ENCODE results near the gene XIRP2. TPM values are rescaled to one million over a fixed set of nuclear protein-coding genes. Genes with fewer than 3 reads are reported as not detected.
A peak's percentile ranks its signal among the peaks of the same experiment; 100 is the strongest.

The XIRP2 gene
- total and polyA plus RNA-seq, 7 experiments from 2014 or later = not detected

GRCh38 chr2:167279810-167280209 is 391.5 kb downstream of the XIRP2 start:
- H3K9me3 ChIP-seq (ENCODE audit: control insufficient read depth in 2 of 3, low read length in 3 of 3) = no peaks in the 10 kb centered on the region
- ATAC-seq = no peak
- POLR2A ChIA-PET = no interaction called here
- Mint-ChIP-seq H3K27ac (no peak overlapping the region), H3K4me1 (no peaks in the 10 kb centered on the region), H3K4me3 (no peak overlapping the region), H3K9me3 (peaks cover 0 to 3% (median 0%) of the 10 kb centered on the region in 11 donors), H3K27me3 (peaks cover 0 to 20% (median 2%) of the 10 kb centered on the region in 5 donors), H3K36me3 (no peaks in the 10 kb centered on the region)
- peaks cover 0 to 4% of the 10 kb centered on the region in 2 donors for H3K27me3 ChIP-seq (ENCODE audit: control insufficient read depth in 2 of 2, insufficient read depth in 2 of 2, low read length in 2 of 2)
- intact Hi-C loops (cut with micrococcal nuclease) = no loop called here
- no peak overlapping the region for H3K27ac ChIP-seq (ENCODE audit: low read depth, low read length)
- CTCF ChIA-PET = no interaction called here
- H3K36me3 ChIP-seq (ENCODE audit: control insufficient read depth in 2 of 3, insufficient read depth in 3 of 3, low read length in 3 of 3) = no peaks in the 10 kb centered on the region
- no peaks in the 10 kb centered on the region for H3K4me1 ChIP-seq (ENCODE audit: control insufficient read depth in 2 of 2, insufficient read depth in 2 of 2, low read length in 2 of 2)
- no peak overlapping the region for H3K4me3 ChIP-seq (ENCODE audit: low read length)
- no peak for DNase-seq

GRCh38 chr2:167287212-167287611 is 398.9 kb downstream of the XIRP2 start:
- POLR2A ChIA-PET = interaction anchor here (0.6 kb wide), 1 partner anchor 696 kb away, joined by 3 read pairs; no protein-coding TSS in a partner anchor
- no peak for ATAC-seq
- H3K27me3 Mint-ChIP-seq = peaks cover 24 to 43% (median 27%) of the 10 kb centered on the region in 5 donors

GRCh38 chr2:167289651-167290410 is 401.6 kb downstream of the XIRP2 start:
- no peak for DNase-seq
- no peak for ATAC-seq
- intact Hi-C loops (cut with micrococcal nuclease) = loop anchor here in 1 of 2 donors (10.0 kb wide), 2 partner anchors 825 to 1165 kb away; partner anchors contain the start of gene CERS6
- H3K27ac Mint-ChIP-seq = no peak overlapping the region
- Histone ChIP-seq H3K36me3 (ENCODE audit: control insufficient read depth in 2 of 3, insufficient read depth in 3 of 3, low read length in 3 of 3) (no peaks in the 10 kb centered on the region), H3K9me3 (ENCODE audit: control insufficient read depth in 2 of 3, low read length in 3 of 3) (no peaks in the 10 kb centered on the region), H3K27me3 (ENCODE audit: control insufficient read depth in 2 of 2, insufficient read depth in 2 of 2, low read length in 2 of 2) (no peaks in the 10 kb centered on the region), H3K4me3 (ENCODE audit: low read length) (no peak overlapping the region), H3K4me1 (ENCODE audit: control insufficient read depth in 2 of 2, insufficient read depth in 2 of 2, low read length in 2 of 2) (peaks cover 0 to 7% of the 10 kb centered on the region in 2 donors), H3K27ac (ENCODE audit: low read depth, low read length) (no peak overlapping the region)
- ChIA-PET POLR2A (no interaction called here), CTCF (no interaction called here)
- peaks cover 11 to 26% (median 13%) of the 10 kb centered on the region in 7 donors for H3K4me1 Mint-ChIP-seq
- peaks cover 0 to 4% (median 0%) of the 10 kb centered on the region in 11 donors for H3K9me3 Mint-ChIP-seq
- H3K4me3 Mint-ChIP-seq = no peak overlapping the region
- peaks cover 0 to 5% (median 0%) of the 10 kb centered on the region in 5 donors for H3K36me3 Mint-ChIP-seq
- peaks cover 34 to 53% (median 43%) of the 10 kb centered on the region in 5 donors for H3K27me3 Mint-ChIP-seq

More at GRCh38 chr2:167287212-167287611, 398.9 kb downstream of the XIRP2 start:
- Mint-ChIP-seq H3K27ac (no peak overlapping the region), H3K4me3 (no peak overlapping the region), H3K4me1 (peaks cover 0 to 10% (median 0%) of the 10 kb centered on the region in 7 donors), H3K9me3 (peaks cover 0 to 2% (median 0%) of the 10 kb centered on the region in 11 donors), H3K36me3 (no peaks in the 10 kb centered on the region)
- no peak for DNase-seq
- H3K4me1 ChIP-seq (ENCODE audit: control insufficient read depth in 2 of 2, insufficient read depth in 2 of 2, low read length in 2 of 2) = no peaks in the 10 kb centered on the region
- CTCF ChIA-PET = no interaction called here
- no peak overlapping the region for H3K27ac ChIP-seq (ENCODE audit: low read depth, low read length)
- H3K4me3 ChIP-seq (ENCODE audit: low read length) = no peak overlapping the region
- intact Hi-C loops (cut with micrococcal nuclease) = no loop called here
- no peaks in the 10 kb centered on the region for H3K36me3 ChIP-seq (ENCODE audit: control insufficient read depth in 2 of 3, insufficient read depth in 3 of 3, low read length in 3 of 3)
- no peaks in the 10 kb centered on the region for H3K9me3 ChIP-seq (ENCODE audit: control insufficient read depth in 2 of 3, low read length in 3 of 3)
- H3K27me3 ChIP-seq (ENCODE audit: control insufficient read depth in 2 of 2, insufficient read depth in 2 of 2, low read length in 2 of 2) = peaks cover 0 to 4% of the 10 kb centered on the region in 2 donors

GRCh38 chr2:167292430-167293171 is 404.3 kb downstream of the XIRP2 start, which contains the start of gene B3GALT1:
B3GALT1 (plus strand) TSS chr2:167293001.
- Histone ChIP-seq H3K27ac (ENCODE audit: low read depth, low read length) (no peak within 1 kb of the TSS), H3K9me3 (ENCODE audit: control insufficient read depth in 2 of 3, low read length in 3 of 3) (no peaks in the 10 kb centered on the region), H3K36me3 (ENCODE audit: control insufficient read depth in 2 of 3, insufficient read depth in 3 of 3, low read length in 3 of 3) (no peaks in the 10 kb centered on the region), H3K4me3 (ENCODE audit: low read length) (peak within 1 kb of the TSS; percentile 27), H3K27me3 (ENCODE audit: control insufficient read depth in 2 of 2, insufficient read depth in 2 of 2, low read length in 2 of 2) (peaks cover 0 to 6% of the 10 kb centered on the region in 2 donors), H3K4me1 (ENCODE audit: control insufficient read depth in 2 of 2, insufficient read depth in 2 of 2, low read length in 2 of 2) (peaks cover 0 to 7% of the 10 kb centered on the region in 2 donors)
- peaks cover 41 to 62% (median 50%) of the 10 kb centered on the region in 5 donors for H3K27me3 Mint-ChIP-seq
- H3K36me3 Mint-ChIP-seq = peaks cover 0 to 5% (median 0%) of the 10 kb centered on the region in 5 donors
- DNase-seq = peak; percentile 23 to 70 (median 39)
- ATAC-seq = peak; percentile 90
- peak within 1 kb of the TSS; percentile 69 to 89 (median 83) for H3K4me3 Mint-ChIP-seq
- intact Hi-C loops (cut with micrococcal nuclease) = loop anchor here in 1 of 2 donors (10.0 kb wide), 2 partner anchors 822 to 1162 kb away; partner anchors contain the start of gene CERS6
- ChIA-PET CTCF (no interaction called here), POLR2A (no interaction called here)
- no peak within 1 kb of the TSS for H3K27ac Mint-ChIP-seq
- peaks cover 0 to 6% (median 0%) of the 10 kb centered on the region in 11 donors for H3K9me3 Mint-ChIP-seq
- peaks cover 11 to 29% (median 15%) of the 10 kb centered on the region in 7 donors for H3K4me1 Mint-ChIP-seq

GRCh38 chr2:167293172-167293781 is 405.0 kb downstream of the XIRP2 start:
- Histone ChIP-seq H3K4me1 (ENCODE audit: control insufficient read depth in 2 of 2, insufficient read depth in 2 of 2, low read length in 2 of 2) (peaks cover 0 to 7% of the 10 kb centered on the region in 2 donors), H3K4me3 (ENCODE audit: low read length) (peak overlapping the region; percentile 27), H3K36me3 (ENCODE audit: control insufficient read depth in 2 of 3, insufficient read depth in 3 of 3, low read length in 3 of 3) (no peaks in the 10 kb centered on the region), H3K27me3 (ENCODE audit: control insufficient read depth in 2 of 2, insufficient read depth in 2 of 2, low read length in 2 of 2) (peaks cover 0 to 6% of the 10 kb centered on the region in 2 donors), H3K27ac (ENCODE audit: low read depth, low read length) (no peak overlapping the region), H3K9me3 (ENCODE audit: control insufficient read depth in 2 of 3, low read length in 3 of 3) (no peaks in the 10 kb centered on the region)
- ChIA-PET POLR2A (no interaction called here), CTCF (no interaction called here)
- intact Hi-C loops (cut with micrococcal nuclease) = loop anchor here in 1 of 2 donors (10.0 kb wide), 2 partner anchors 822 to 1162 kb away; partner anchors contain the start of gene CERS6
- Mint-ChIP-seq H3K4me1 (peaks cover 11 to 29% (median 15%) of the 10 kb centered on the region in 7 donors), H3K27ac (no peak overlapping the region), H3K27me3 (peaks cover 40 to 60% (median 49%) of the 10 kb centered on the region in 5 donors), H3K9me3 (peaks cover 0 to 6% (median 0%) of the 10 kb centered on the region in 11 donors), H3K4me3 (peak overlapping the region; percentile 67 to 89 (median 83)), H3K36me3 (peaks cover 0 to 5% (median 0%) of the 10 kb centered on the region in 5 donors)
- ATAC-seq = peak; percentile 26
- peak in 3 of 9 donors; percentile 1 to 7 (median 3) for DNase-seq
